ENCODE measurements around the gene NLRC5. TPM values are rescaled to one million over a fixed set of nuclear protein-coding genes. Genes with fewer than 3 reads are reported as not detected.
"Not testable (repeated sequence)": the region's sequence is repeated elsewhere in the genome, so short reads cannot be mapped to it uniquely, and the experiment has no call there.

NLRC5 gene
- total RNA-seq, 2 donors from 2014 or later = 8.3 to 23.4 TPM

DNA sequence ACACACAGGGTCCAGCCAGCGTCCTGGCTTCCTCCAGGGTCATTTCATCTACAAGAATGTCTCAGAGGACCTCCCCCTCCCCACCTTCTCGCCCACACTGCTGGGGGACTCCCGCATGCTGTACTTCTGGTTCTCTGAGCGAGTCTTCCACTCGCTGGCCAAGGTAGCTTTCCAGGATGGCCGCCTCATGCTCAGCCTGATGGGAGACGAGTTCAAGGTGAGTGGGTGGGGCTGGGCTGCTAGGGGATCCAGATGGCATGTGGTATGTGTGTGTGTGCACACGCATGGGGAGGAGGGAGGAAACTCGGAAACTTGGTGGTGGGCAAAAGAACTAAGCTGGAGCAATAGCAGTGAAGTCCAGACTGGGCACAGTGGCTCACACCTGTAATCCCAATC, 16.1 kb upstream of the NLRC5 start:
- ATAC-seq (no peak), DNase-seq (no peak)
- WGBS, 2 donors = 64 to 69% methylated on average over 6 to 9 of the region's 9 CpGs
- Histone ChIP-seq H3K27ac (no peak overlapping the region), H3K27me3 (no peaks in the 10 kb centered on the region), H3K4me3 (no peak overlapping the region), H3K4me1 (peaks cover 9% of the 10 kb centered on the region), H3K36me3 (replicated peaks in 1 of 2; ENCODE audit: insufficient read depth in 1 of 2, low read depth in 2 of 2) (no peaks in the 10 kb centered on the region), H3K9me3 (no peaks in the 10 kb centered on the region)
- TF ChIP-seq, protein P1, sequence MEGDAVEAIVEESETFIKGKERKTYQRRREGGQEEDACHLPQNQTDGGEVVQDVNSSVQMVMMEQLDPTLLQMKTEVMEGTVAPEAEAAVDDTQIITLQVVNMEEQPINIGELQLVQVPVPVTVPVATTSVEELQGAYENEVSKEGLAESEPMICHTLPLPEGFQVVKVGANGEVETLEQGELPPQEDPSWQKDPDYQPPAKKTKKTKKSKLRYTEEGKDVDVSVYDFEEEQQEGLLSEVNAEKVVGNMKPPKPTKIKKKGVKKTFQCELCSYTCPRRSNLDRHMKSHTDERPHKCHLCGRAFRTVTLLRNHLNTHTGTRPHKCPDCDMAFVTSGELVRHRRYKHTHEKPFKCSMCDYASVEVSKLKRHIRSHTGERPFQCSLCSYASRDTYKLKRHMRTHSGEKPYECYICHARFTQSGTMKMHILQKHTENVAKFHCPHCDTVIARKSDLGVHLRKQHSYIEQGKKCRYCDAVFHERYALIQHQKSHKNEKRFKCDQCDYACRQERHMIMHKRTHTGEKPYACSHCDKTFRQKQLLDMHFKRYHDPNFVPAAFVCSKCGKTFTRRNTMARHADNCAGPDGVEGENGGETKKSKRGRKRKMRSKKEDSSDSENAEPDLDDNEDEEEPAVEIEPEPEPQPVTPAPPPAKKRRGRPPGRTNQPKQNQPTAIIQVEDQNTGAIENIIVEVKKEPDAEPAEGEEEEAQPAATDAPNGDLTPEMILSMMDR (IDR thresholded peaks at IDR 0.05) = no peak
- intact Hi-C loops (cut with DNase I) = no loop called here

DNA sequence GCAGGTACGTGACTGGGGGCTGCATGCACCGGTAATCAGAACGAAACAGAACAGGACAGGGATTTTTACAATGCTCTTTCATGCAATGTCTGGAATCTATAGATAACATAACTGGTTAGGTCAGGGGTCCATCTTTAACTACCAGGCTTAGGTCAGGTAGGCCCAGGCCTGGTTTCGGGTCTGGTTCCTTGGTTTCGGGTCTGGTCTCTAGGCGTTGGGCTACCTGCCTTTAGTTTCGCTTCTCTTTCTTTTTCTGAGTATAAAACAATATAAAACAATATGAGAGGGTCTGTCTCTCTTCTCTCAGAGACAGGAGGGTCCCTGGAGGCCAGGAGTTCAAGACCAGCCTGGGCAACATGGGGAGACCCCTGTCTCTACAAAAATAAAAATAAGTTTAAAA, 15.5 kb upstream of the NLRC5 start:
- H3K4me1 ChIP-seq; ATAC-seq; H3K27me3 ChIP-seq; intact Hi-C loops (cut with DNase I); DNase-seq; H3K27ac ChIP-seq; H3K36me3 ChIP-seq (replicated peaks in 1 of 2; ENCODE audit: insufficient read depth in 1 of 2, low read depth in 2 of 2); H3K9me3 ChIP-seq; H3K4me3 ChIP-seq: not testable (repeated sequence)
- 74 to 91% methylated on average over 7 of the region's 7 CpGs for WGBS, 2 donors

DNA sequence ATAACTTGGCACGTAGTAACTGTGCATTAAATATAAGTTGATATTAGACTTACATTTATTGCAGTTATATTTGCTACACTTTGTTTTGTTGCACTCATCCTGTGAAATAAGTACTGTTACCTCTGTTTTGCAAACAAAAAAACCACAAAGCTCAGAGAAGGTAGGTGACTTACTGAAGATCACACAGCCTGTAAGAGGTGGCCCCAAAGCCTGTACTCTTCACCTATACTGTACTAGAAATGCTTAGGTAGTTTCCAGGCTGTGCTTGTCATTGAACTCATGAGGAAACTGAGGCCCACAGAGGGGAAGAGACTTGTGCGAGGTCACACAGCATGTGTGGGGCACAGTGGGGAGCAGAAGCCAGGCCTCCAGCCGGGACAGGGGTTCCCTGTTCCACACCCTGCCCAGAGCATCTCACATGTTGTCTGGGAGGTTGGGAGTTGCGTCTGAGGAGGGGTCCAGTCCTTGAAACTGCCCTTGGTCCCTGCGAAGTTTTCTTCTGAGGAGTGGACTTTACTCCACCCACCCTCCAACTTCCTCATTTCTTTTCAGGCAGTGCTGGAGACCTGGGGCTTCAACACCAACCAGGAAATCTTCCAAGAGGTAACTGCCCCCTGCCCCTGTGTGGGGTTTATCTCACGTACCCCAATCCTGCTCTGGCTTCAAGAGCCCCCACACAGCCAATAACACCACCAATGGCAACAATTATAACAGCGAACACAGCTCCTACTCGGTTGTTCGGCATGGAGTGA, 14.6 kb upstream of the NLRC5 start:
- Histone ChIP-seq H3K36me3 (replicated peaks in 1 of 2; ENCODE audit: insufficient read depth in 1 of 2, low read depth in 2 of 2) (no peaks in the 10 kb centered on the region), H3K27me3 (no peaks in the 10 kb centered on the region), H3K4me3 (no peak overlapping the region), H3K4me1 (peaks cover 9% of the 10 kb centered on the region), H3K9me3 (no peaks in the 10 kb centered on the region), H3K27ac (no peak overlapping the region)
- intact Hi-C loops (cut with DNase I) = no loop called here
- 83 to 85% methylated on average over 8 to 9 of the region's 9 CpGs for WGBS, 2 donors
- DNase-seq = no peak
- TF ChIP-seq POLR2A (IDR thresholded peaks at IDR 0.05) = no peak
- TF ChIP-seq, protein P1 (IDR thresholded peaks at IDR 0.05) = no peak
- ATAC-seq = no peak

DNA sequence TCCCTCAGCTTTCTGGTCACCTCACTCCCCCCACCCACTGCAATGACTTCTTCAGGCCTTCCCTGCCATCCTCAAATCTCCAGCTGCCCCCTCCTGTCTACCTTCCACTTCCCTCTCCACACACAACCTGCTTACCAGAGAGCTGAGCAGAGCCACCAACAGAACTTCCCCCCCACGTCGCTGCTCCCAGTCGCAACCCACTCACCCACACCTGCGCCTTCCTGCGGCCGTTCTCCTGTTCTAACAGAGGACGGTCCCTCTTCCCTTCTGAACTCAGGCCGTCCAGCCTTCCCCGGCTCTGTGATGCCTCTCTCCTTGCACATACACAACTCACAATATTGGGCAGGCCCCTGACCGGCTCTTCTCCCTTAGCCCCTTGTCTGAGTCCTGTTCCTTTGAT, 13.6 kb upstream of the NLRC5 start:
- H3K27me3 ChIP-seq = no peaks in the 10 kb centered on the region
- H3K4me3 ChIP-seq = no peak overlapping the region
- no peak for DNase-seq
- H3K4me1 ChIP-seq = peaks cover 9% of the 10 kb centered on the region
- 84 to 91% methylated on average over 10 of the region's 10 CpGs for whole genome bisulfite sequencing, 2 donors
- TF ChIP-seq, protein P1 (IDR thresholded peaks at IDR 0.05) = no peak
- TF ChIP-seq POLR2A (IDR thresholded peaks at IDR 0.05) = no peak
- H3K36me3 ChIP-seq (replicated peaks in 1 of 2; ENCODE audit: insufficient read depth in 1 of 2, low read depth in 2 of 2) = no peaks in the 10 kb centered on the region
- no peak for ATAC-seq
- intact Hi-C loops (cut with DNase I) = no loop called here
- H3K9me3 ChIP-seq = no peaks in the 10 kb centered on the region
- H3K27ac ChIP-seq = no peak overlapping the region

DNA sequence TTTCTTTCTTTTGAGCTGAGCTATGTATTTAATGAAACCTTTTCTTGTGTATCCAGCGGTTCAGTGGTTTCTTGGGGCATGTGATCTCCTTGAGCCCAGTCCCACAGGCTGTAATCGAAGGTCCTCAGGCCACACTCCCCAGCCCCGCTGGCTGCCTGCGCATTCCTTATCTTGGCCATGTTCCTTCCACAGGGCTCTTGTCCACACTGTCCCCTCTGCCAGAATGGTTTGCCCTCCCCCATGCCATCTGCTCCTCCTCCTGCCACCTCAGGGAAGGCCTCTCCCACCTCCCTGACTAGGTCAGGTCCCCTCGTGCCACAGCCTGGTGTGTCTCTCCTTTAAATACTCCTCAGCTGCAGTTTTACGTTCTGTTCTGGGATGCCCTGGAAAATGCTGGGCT, 12.1 kb upstream of the NLRC5 start:
- Histone ChIP-seq H3K9me3 (no peaks in the 10 kb centered on the region), H3K36me3 (replicated peaks in 1 of 2; ENCODE audit: insufficient read depth in 1 of 2, low read depth in 2 of 2) (no peaks in the 10 kb centered on the region), H3K4me1 (no peaks in the 10 kb centered on the region), H3K27me3 (no peaks in the 10 kb centered on the region), H3K27ac (no peak overlapping the region), H3K4me3 (no peak overlapping the region)
- WGBS, 2 donors = 88 to 89% methylated on average over 6 of the region's 6 CpGs
- no peak for ATAC-seq
- TF ChIP-seq, protein P1 (IDR thresholded peaks at IDR 0.05) = no peak
- TF ChIP-seq POLR2A (IDR thresholded peaks at IDR 0.05) = no peak
- intact Hi-C loops (cut with DNase I) = no loop called here
- no peak for DNase-seq

All from body of pancreas (tissue), 4 donors.